ENCODE measurements around the gene GCSH. TPM values are rescaled to one million over a fixed set of nuclear protein-coding genes. Genes with fewer than 3 reads are reported as not detected.
A peak's percentile ranks its signal among the peaks of the same experiment; 100 is the strongest.

GCSH gene
- total RNA-seq, 1 donor from 2014 or later: 50.8 TPM

- Mint-ChIP-seq H3K4me1 (ENCODE audit: unreplicated experiment) (peaks cover 5% of the 10 kb centered on the region), H3K27ac (no peak overlapping the region), H3K36me3 (no peaks in the 10 kb centered on the region), H3K27me3 (no peaks in the 10 kb centered on the region), H3K9me3 (no peaks in the 10 kb centered on the region), H3K4me3 (no peak overlapping the region)
- no peak for TF ChIP-seq CTCF (conservative IDR thresholded peaks at IDR 0.05)
- DNase-seq (ENCODE audit: extremely low spot score, unreplicated experiment): no peak
These were observed 15.2 kb downstream of the GCSH start for GRCh38 chr16:81081014-81081413.

GRCh38 chr16:81080233-81080632 lies 16.0 kb downstream of the GCSH start:
- no peak overlapping the region for H3K27ac Mint-ChIP-seq
- H3K4me1 Mint-ChIP-seq (ENCODE audit: unreplicated experiment): peaks cover 5% of the 10 kb centered on the region
- no peaks in the 10 kb centered on the region for H3K9me3 Mint-ChIP-seq
- no peak overlapping the region for H3K4me3 Mint-ChIP-seq
- H3K27me3 Mint-ChIP-seq: no peaks in the 10 kb centered on the region
- DNase-seq (ENCODE audit: extremely low spot score, unreplicated experiment): no peak
- no peaks in the 10 kb centered on the region for H3K36me3 Mint-ChIP-seq
- TF ChIP-seq CTCF (conservative IDR thresholded peaks at IDR 0.05): no peak

DNA sequence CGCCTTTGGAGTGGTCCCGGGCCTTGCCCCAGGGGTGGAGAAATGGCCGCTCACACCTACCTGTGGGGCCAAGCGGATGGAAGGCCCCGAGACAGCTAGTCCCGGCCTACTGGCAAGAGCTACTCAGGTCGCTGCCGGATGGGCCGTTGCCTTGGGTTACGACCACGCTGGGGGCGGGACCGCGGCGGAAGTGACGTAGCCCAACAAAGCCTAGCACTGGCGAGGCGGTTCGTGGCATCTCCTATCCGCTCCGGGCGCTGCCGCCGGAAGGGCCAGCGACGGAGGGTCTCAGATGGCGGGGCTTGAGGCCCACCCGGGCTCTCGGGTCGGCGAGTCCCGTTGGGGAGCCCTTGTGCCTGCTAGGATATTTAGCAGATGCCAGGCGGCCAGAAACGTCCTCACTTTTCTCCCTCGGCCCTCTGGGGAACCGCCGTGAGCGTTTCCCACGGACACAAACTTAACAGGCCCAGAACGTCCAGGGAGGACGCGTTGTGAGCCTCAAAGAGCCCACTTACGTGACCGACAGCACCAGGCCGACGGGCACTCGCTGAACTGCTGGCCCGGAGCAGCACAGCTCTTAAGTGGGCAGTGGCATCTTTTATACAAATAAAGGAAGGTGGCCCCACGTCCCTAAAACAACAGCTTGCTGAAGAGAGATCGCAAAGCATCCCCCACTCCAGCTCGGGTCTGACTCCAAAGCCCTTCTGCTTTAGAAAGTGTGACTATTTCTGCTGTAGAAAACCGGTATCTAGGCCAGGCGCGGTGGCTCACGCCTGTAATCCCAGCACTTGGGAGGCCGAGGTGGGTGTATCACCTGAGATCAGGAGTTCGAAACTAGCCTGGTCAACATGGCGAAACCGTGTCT lies 18.9 kb downstream of the GCSH start, which contains the start of gene C16orf46:
C16orf46 (minus strand) TSS at position 163 of the 865 bp plus-strand sequence. CDS start 13,283 bp downstream, outside the sequence.
- peak; percentile 99 for DNase-seq (ENCODE audit: extremely low spot score, unreplicated experiment)
- H3K27ac Mint-ChIP-seq: no peak within 1 kb of the TSS
- no peaks in the 10 kb centered on the region for H3K9me3 Mint-ChIP-seq
- peaks cover 5% of the 10 kb centered on the region for H3K4me1 Mint-ChIP-seq (ENCODE audit: unreplicated experiment)
- H3K27me3 Mint-ChIP-seq: no peaks in the 10 kb centered on the region
- H3K4me3 Mint-ChIP-seq: no peak within 1 kb of the TSS
- no peaks in the 10 kb centered on the region for H3K36me3 Mint-ChIP-seq
- TF ChIP-seq CTCF (conservative IDR thresholded peaks at IDR 0.05): no peak

GRCh38 chr16:81076566-81077075 lies 19.6 kb downstream of the GCSH start:
- Mint-ChIP-seq H3K4me1 (ENCODE audit: unreplicated experiment) (peaks cover 5% of the 10 kb centered on the region), H3K27me3 (no peaks in the 10 kb centered on the region), H3K36me3 (no peaks in the 10 kb centered on the region), H3K27ac (no peak overlapping the region), H3K9me3 (no peaks in the 10 kb centered on the region), H3K4me3 (no peak overlapping the region)
- no peak for TF ChIP-seq CTCF (conservative IDR thresholded peaks at IDR 0.05)
- peak; percentile 84 for DNase-seq (ENCODE audit: extremely low spot score, unreplicated experiment)

GRCh38 chr16:81073560-81074330 lies 22.4 kb downstream of the GCSH start:
- H3K27ac Mint-ChIP-seq: peak overlapping the region; percentile 57
- no peak for DNase-seq (ENCODE audit: extremely low spot score, unreplicated experiment)
- H3K27me3 Mint-ChIP-seq: no peaks in the 10 kb centered on the region
- TF ChIP-seq CTCF (conservative IDR thresholded peaks at IDR 0.05): no peak
- no peaks in the 10 kb centered on the region for H3K9me3 Mint-ChIP-seq
- no peaks in the 10 kb centered on the region for H3K36me3 Mint-ChIP-seq
- H3K4me3 Mint-ChIP-seq: peak overlapping the region; percentile 55
- H3K4me1 Mint-ChIP-seq (ENCODE audit: unreplicated experiment): peaks cover 5% of the 10 kb centered on the region
